ENCODE measurements around the gene ADAMTS17.

ADAMTS17 gene

GRCh38 chr15:99956820-99957641 lies 384.7 kb downstream of the ADAMTS17 start:
- Histone ChIP-seq H3K27me3 (ENCODE audit: control insufficient read depth, low read length) (no peaks in the 10 kb centered on the region), H3K27ac (ENCODE audit: low read depth, low read length) (no peak overlapping the region), H3K9me3 (ENCODE audit: control insufficient read depth, insufficient read depth, low read length) (no peaks in the 10 kb centered on the region), H3F3A (ENCODE audit: control insufficient read depth, insufficient read depth) (no peaks in the 10 kb centered on the region), H3K9me2 (replicated peaks; ENCODE audit: control insufficient read depth, low read length) (no peaks in the 10 kb centered on the region), H3K4me2 (ENCODE audit: low read length) (no peak overlapping the region), H3K36me3 (ENCODE audit: control insufficient read depth, low read length) (no peaks in the 10 kb centered on the region), H3K4me1 (ENCODE audit: control insufficient read depth, low read length) (no peaks in the 10 kb centered on the region), H4K20me1 (ENCODE audit: control insufficient read depth, insufficient read depth, low read depth, low read length) (no peaks in the 10 kb centered on the region), H3K4me3 (ENCODE audit: low read length) (no peak overlapping the region), H3K79me2 (ENCODE audit: control insufficient read depth, low read length) (no peaks in the 10 kb centered on the region)
- TF ChIP-seq CTCF (IDR thresholded peaks at IDR 0.05; ENCODE audit: low read depth, low read length, poor library complexity, severe bottlenecking), result no peak
- TF ChIP-seq EZH2phosphoT487 (IDR thresholded peaks at IDR 0.05; ENCODE audit: borderline replicate concordance, low read length), result no peak

GRCh38 chr15:99956022-99956775 lies 385.6 kb downstream of the ADAMTS17 start:
- Histone ChIP-seq H3K9me2 (replicated peaks; ENCODE audit: control insufficient read depth, low read length) (no peaks in the 10 kb centered on the region), H3K4me2 (ENCODE audit: low read length) (no peak overlapping the region), H3K27me3 (ENCODE audit: control insufficient read depth, low read length) (no peaks in the 10 kb centered on the region), H3K79me2 (ENCODE audit: control insufficient read depth, low read length) (no peaks in the 10 kb centered on the region), H3K36me3 (ENCODE audit: control insufficient read depth, low read length) (no peaks in the 10 kb centered on the region), H3K4me3 (ENCODE audit: low read length) (no peak overlapping the region), H4K20me1 (ENCODE audit: control insufficient read depth, insufficient read depth, low read depth, low read length) (no peaks in the 10 kb centered on the region), H3K9me3 (ENCODE audit: control insufficient read depth, insufficient read depth, low read length) (no peaks in the 10 kb centered on the region), H3K27ac (ENCODE audit: low read depth, low read length) (no peak overlapping the region), H3K4me1 (ENCODE audit: control insufficient read depth, low read length) (no peaks in the 10 kb centered on the region), H3F3A (ENCODE audit: control insufficient read depth, insufficient read depth) (no peaks in the 10 kb centered on the region)
- no peak for TF ChIP-seq CTCF (IDR thresholded peaks at IDR 0.05; ENCODE audit: low read depth, low read length, poor library complexity, severe bottlenecking)
- no peak for TF ChIP-seq EZH2phosphoT487 (IDR thresholded peaks at IDR 0.05; ENCODE audit: borderline replicate concordance, low read length)

- Histone ChIP-seq H3K36me3 (ENCODE audit: control insufficient read depth, low read length) (no peaks in the 10 kb centered on the region), H3K79me2 (ENCODE audit: control insufficient read depth, low read length) (no peaks in the 10 kb centered on the region), H3K9me2 (replicated peaks; ENCODE audit: control insufficient read depth, low read length) (no peaks in the 10 kb centered on the region), H3K27me3 (ENCODE audit: control insufficient read depth, low read length) (no peaks in the 10 kb centered on the region), H4K20me1 (ENCODE audit: control insufficient read depth, insufficient read depth, low read depth, low read length) (no peaks in the 10 kb centered on the region), H3F3A (ENCODE audit: control insufficient read depth, insufficient read depth) (no peaks in the 10 kb centered on the region), H3K9me3 (ENCODE audit: control insufficient read depth, insufficient read depth, low read length) (no peaks in the 10 kb centered on the region), H3K4me1 (ENCODE audit: control insufficient read depth, low read length) (no peaks in the 10 kb centered on the region), H3K4me3 (ENCODE audit: low read length) (no peak overlapping the region), H3K27ac (ENCODE audit: low read depth, low read length) (no peak overlapping the region), H3K4me2 (ENCODE audit: low read length) (no peak overlapping the region)
- TF ChIP-seq CTCF (IDR thresholded peaks at IDR 0.05; ENCODE audit: low read depth, low read length, poor library complexity, severe bottlenecking), result no peak
- TF ChIP-seq EZH2phosphoT487 (IDR thresholded peaks at IDR 0.05; ENCODE audit: borderline replicate concordance, low read length), result no peak
These were observed 386.2 kb downstream of the ADAMTS17 start for GRCh38 chr15:99955532-99955931.

Data from DOHH2 (cell line).